Effector memory CD8-positive, alpha-beta T cell (primary cell): Measurements from ENCODE around the gene ZNF300.

ENCODE experiments used
- ATAC-seq: fragments of 150-1000 bp; cut with Tn5 transposase; replicated peaks from 2 replicates; pipeline ENCODE4 v1.10.0; 2021; ENCODE audit warnings: mild to moderate bottlenecking, moderate library complexity
- DNase-seq, 3 experiments: peaks; one replicate each; pipeline ENCODE4 v3.0.0; 2021
- H3K27ac Mint-ChIP-seq, 2 donors: one replicate each; pipeline ENCODE4 v1.8.0; 2022; ENCODE audit warnings: mild to moderate bottlenecking in 2 of 2, mixed read lengths in 2 of 2, moderate library complexity in 2 of 2
- H3K27me3 Mint-ChIP-seq, 2 donors: one replicate each; pipeline ENCODE4 v1.8.0; 2022; ENCODE audit warnings: mixed read lengths in 2 of 2
- H3K36me3 Mint-ChIP-seq: one replicate; pipeline ENCODE4 v1.8.0; 2022; ENCODE audit warnings: mild to moderate bottlenecking, moderate library complexity, mixed read lengths; ENCODE audit not compliant: insufficient read depth
- H3K4me1 Mint-ChIP-seq, 2 donors: one replicate each; pipeline ENCODE4 v1.8.0; 2022; ENCODE audit warnings: low read depth in 2 of 2, mixed read lengths in 2 of 2
- H3K4me3 Mint-ChIP-seq, 2 donors: one replicate each; pipeline ENCODE4 v1.8.0; 2022; ENCODE audit warnings: mild to moderate bottlenecking in 2 of 2, mixed read lengths in 2 of 2, moderate library complexity in 2 of 2
- H3K9me3 Mint-ChIP-seq, 2 donors: one replicate each; pipeline ENCODE4 v1.8.0; 2022; ENCODE audit warnings: mixed read lengths in 2 of 2
- total RNA-seq, 9 experiments: gene quantifications; one replicate each; lab custom pipeline; 2026; lab: John Stamatoyannopoulos, UW

The ZNF300 gene
- total RNA-seq, result 0.75 to 5.9 (median 4.0) reads per million in 9 experiments

GRCh38 chr5:150904479-150905311 is at the start of gene ZNF300:
Gene ZNF300 (minus strand): TSS chr5:150904980. CDS start chr5:150903155, 1,825 bp downstream.
- peak; percentile 2 to 31 (median 8) for DNase-seq
- ATAC-seq, result peak; percentile 88
- H3K36me3 Mint-ChIP-seq, result no peaks in the 10 kb centered on the region
- peak within 1 kb of the TSS; percentile 66 to 73 for H3K4me3 Mint-ChIP-seq
- peaks cover 24 to 31% of the 10 kb centered on the region in 2 donors for H3K9me3 Mint-ChIP-seq
- H3K4me1 Mint-ChIP-seq, result no peaks in the 10 kb centered on the region
- peak within 1 kb of the TSS in 1 of 2 donors; percentile 59 for H3K27ac Mint-ChIP-seq
- H3K27me3 Mint-ChIP-seq, result peaks cover 25 to 28% of the 10 kb centered on the region in 2 donors

GRCh38 chr5:150948539-150948938 is 43.8 kb upstream of the ZNF300 start:
- H3K4me1 Mint-ChIP-seq, result no peaks in the 10 kb centered on the region
- DNase-seq (no peak), ATAC-seq (no peak)
- H3K9me3 Mint-ChIP-seq, result peaks cover 12 to 22% of the 10 kb centered on the region in 2 donors
- H3K27me3 Mint-ChIP-seq, result peaks cover 31 to 32% of the 10 kb centered on the region in 2 donors
- no peak overlapping the region for H3K27ac Mint-ChIP-seq
- no peak overlapping the region for H3K4me3 Mint-ChIP-seq
- no peaks in the 10 kb centered on the region for H3K36me3 Mint-ChIP-seq

- H3K36me3 Mint-ChIP-seq, result no peaks in the 10 kb centered on the region
- H3K9me3 Mint-ChIP-seq, result peaks cover 11 to 22% of the 10 kb centered on the region in 2 donors
- no peaks in the 10 kb centered on the region for H3K4me1 Mint-ChIP-seq
- no peak for ATAC-seq
- no peak for DNase-seq
- no peak overlapping the region for H3K4me3 Mint-ChIP-seq
- no peak overlapping the region for H3K27ac Mint-ChIP-seq
- peaks cover 31 to 38% of the 10 kb centered on the region in 2 donors for H3K27me3 Mint-ChIP-seq
Measured at GRCh38 chr5:150946351-150946905, 41.6 kb upstream of the ZNF300 start.

GRCh38 chr5:150945947-150946346 is 41.2 kb upstream of the ZNF300 start:
- peaks cover 10 to 23% of the 10 kb centered on the region in 2 donors for H3K9me3 Mint-ChIP-seq

GRCh38 chr5:150945486-150945885 is 40.7 kb upstream of the ZNF300 start:
- Mint-ChIP-seq H3K27ac (no peak overlapping the region), H3K4me3 (no peak overlapping the region), H3K4me1 (no peaks in the 10 kb centered on the region), H3K9me3 (peaks cover 6 to 27% of the 10 kb centered on the region in 2 donors), H3K27me3 (peaks cover 31 to 38% of the 10 kb centered on the region in 2 donors), H3K36me3 (no peaks in the 10 kb centered on the region)
- no peak for DNase-seq
- ATAC-seq, result no peak

More at GRCh38 chr5:150945947-150946346, 41.2 kb upstream of the ZNF300 start:
- DNase-seq (no peak), ATAC-seq (no peak)
- Mint-ChIP-seq H3K4me3 (no peak overlapping the region), H3K27me3 (peaks cover 31 to 38% of the 10 kb centered on the region in 2 donors), H3K27ac (no peak overlapping the region), H3K4me1 (no peaks in the 10 kb centered on the region), H3K36me3 (no peaks in the 10 kb centered on the region)

- Mint-ChIP-seq H3K4me1 (no peaks in the 10 kb centered on the region), H3K27me3 (no peaks in the 10 kb centered on the region), H3K4me3 (no peak overlapping the region), H3K9me3 (peaks cover 10 to 19% of the 10 kb centered on the region in 2 donors), H3K36me3 (no peaks in the 10 kb centered on the region), H3K27ac (no peak overlapping the region)
- ATAC-seq, result no peak
- DNase-seq, result no peak
Measured at GRCh38 chr5:150931368-150931965, 26.7 kb upstream of the ZNF300 start.

GRCh38 chr5:150918613-150919012 is 13.8 kb upstream of the ZNF300 start:
- Mint-ChIP-seq H3K27me3 (peaks cover 29 to 38% of the 10 kb centered on the region in 2 donors), H3K9me3 (peaks cover 1 to 8% of the 10 kb centered on the region in 2 donors), H3K27ac (no peak overlapping the region), H3K36me3 (no peaks in the 10 kb centered on the region), H3K4me3 (no peak overlapping the region), H3K4me1 (no peaks in the 10 kb centered on the region)
- DNase-seq (no peak), ATAC-seq (no peak)

- Mint-ChIP-seq H3K4me3 (no peak overlapping the region), H3K4me1 (no peaks in the 10 kb centered on the region), H3K36me3 (peaks cover 4% of the 10 kb centered on the region), H3K27me3 (peaks cover 11 to 15% of the 10 kb centered on the region in 2 donors), H3K27ac (no peak overlapping the region), H3K9me3 (peaks cover 5 to 11% of the 10 kb centered on the region in 2 donors)
- DNase-seq, result no peak
- no peak for ATAC-seq
Measured at GRCh38 chr5:150912312-150912814, 7.6 kb upstream of the ZNF300 start.

GRCh38 chr5:150905312-150905683 is 518 bp upstream of the ZNF300 start:
- Mint-ChIP-seq H3K9me3 (peaks cover 20 to 26% of the 10 kb centered on the region in 2 donors), H3K36me3 (no peaks in the 10 kb centered on the region), H3K4me1 (no peaks in the 10 kb centered on the region), H3K27ac (no peak overlapping the region), H3K27me3 (peaks cover 25 to 29% of the 10 kb centered on the region in 2 donors), H3K4me3 (peak overlapping the region; percentile 66 to 73)
- DNase-seq, result no peak
- ATAC-seq, result no peak

- no peak overlapping the region for H3K4me3 Mint-ChIP-seq
- ATAC-seq (no peak), DNase-seq (no peak)
- H3K9me3 Mint-ChIP-seq, result peaks cover 32 to 53% of the 10 kb centered on the region in 2 donors
- H3K4me1 Mint-ChIP-seq, result no peaks in the 10 kb centered on the region
- no peak overlapping the region for H3K27ac Mint-ChIP-seq
- no peaks in the 10 kb centered on the region for H3K36me3 Mint-ChIP-seq
- H3K27me3 Mint-ChIP-seq, result peaks cover 23 to 25% of the 10 kb centered on the region in 2 donors
Measured at GRCh38 chr5:150901446-150901845, 3.3 kb downstream of the ZNF300 start.

GRCh38 chr5:150895431-150896428 is 9.1 kb downstream of the ZNF300 start:
- Mint-ChIP-seq H3K36me3 (no peaks in the 10 kb centered on the region), H3K27me3 (peaks cover 7% of the 10 kb centered on the region in 2 donors), H3K4me1 (no peaks in the 10 kb centered on the region), H3K27ac (no peak overlapping the region), H3K4me3 (no peak overlapping the region), H3K9me3 (peaks cover 19 to 63% of the 10 kb centered on the region in 2 donors)
- ATAC-seq, result no peak
- no peak for DNase-seq

GRCh38 chr5:150879358-150879757 is 25.4 kb downstream of the ZNF300 start:
- Mint-ChIP-seq H3K27ac (no peak overlapping the region), H3K9me3 (peaks cover 0 to 11% of the 10 kb centered on the region in 2 donors), H3K4me1 (no peaks in the 10 kb centered on the region), H3K36me3 (no peaks in the 10 kb centered on the region), H3K4me3 (no peak overlapping the region), H3K27me3 (peaks cover 0 to 9% of the 10 kb centered on the region in 2 donors)
- DNase-seq (no peak), ATAC-seq (no peak)
